ENCODE measurements around the gene RAB7B.

- TF ChIP-seq ZBTB7B (CRISPR knock-in tag; IDR thresholded peaks at IDR 0.05) = no peak
- TF ChIP-seq ZHX1 (CRISPR knock-in tag; IDR thresholded peaks at IDR 0.05; ENCODE audit: low read depth) = no peak
- TF ChIP-seq PHF5A (CRISPR knock-in tag; IDR thresholded peaks at IDR 0.05; ENCODE audit: low read depth, unreplicated experiment) = no peak
- peak; percentile 96 for TF ChIP-seq CTCF (CRISPR knock-in tag; IDR thresholded peaks at IDR 0.05)
- TF ChIP-seq MAFF (IDR thresholded peaks at IDR 0.05; ENCODE audit: low read depth, low read length) = 0 out of 2 replicates have a peak, but pooled peaks have one; percentile 4
- TF ChIP-seq RFXAP (CRISPR knock-in tag; IDR thresholded peaks at IDR 0.05; ENCODE audit: borderline replicate concordance) = peak; percentile 54; the same call in 1 of the 2 replicates
- no peak for TF ChIP-seq ZNF629 (CRISPR knock-in tag; conservative IDR thresholded peaks at IDR 0.05)
- TF ChIP-seq ZNF292 (CRISPR knock-in tag; IDR thresholded peaks at IDR 0.05; ENCODE audit: borderline replicate concordance, low read depth) = peak; percentile 86; the same call in 1 of the 2 replicates
- no peak for TF ChIP-seq RBM39 (IDR thresholded peaks at IDR 0.05; ENCODE audit: low read depth, low read length, poor library complexity, severe bottlenecking)
- peak; percentile 47; the same call in 1 of the 2 replicates for TF ChIP-seq HNF4A (CRISPR knock-in tag; IDR thresholded peaks at IDR 0.05)
- TF ChIP-seq KLF9 (CRISPR knock-in tag; IDR thresholded peaks at IDR 0.05; ENCODE audit: low read depth) = no peak
- peak; percentile 50; the same call in 1 of the 2 replicates for TF ChIP-seq HDAC1 (CRISPR knock-in tag; IDR thresholded peaks at IDR 0.05)
- TF ChIP-seq SRSF1 (optimal IDR thresholded peaks at IDR 0.05; ENCODE audit: low read depth, low read length) = no peak
- no peak for TF ChIP-seq EZH2 (conservative IDR thresholded peaks at IDR 0.05; ENCODE audit: low read depth, low read length)
Measured at GRCh38 chr1:206030714-206031113, 27.5 kb upstream of the RAB7B start.
